Measurements from ENCODE around the gene SELENOS. TPM values are rescaled to one million over a fixed set of nuclear protein-coding genes. Genes with fewer than 3 reads are reported as not detected.
A peak's percentile ranks its signal among the peaks of the same experiment; 100 is the strongest.

SELENOS gene
- total and polyA plus RNA-seq, 2 experiments from 2014 or later, result 127 to 158 TPM

- TF ChIP-seq, protein P1, sequence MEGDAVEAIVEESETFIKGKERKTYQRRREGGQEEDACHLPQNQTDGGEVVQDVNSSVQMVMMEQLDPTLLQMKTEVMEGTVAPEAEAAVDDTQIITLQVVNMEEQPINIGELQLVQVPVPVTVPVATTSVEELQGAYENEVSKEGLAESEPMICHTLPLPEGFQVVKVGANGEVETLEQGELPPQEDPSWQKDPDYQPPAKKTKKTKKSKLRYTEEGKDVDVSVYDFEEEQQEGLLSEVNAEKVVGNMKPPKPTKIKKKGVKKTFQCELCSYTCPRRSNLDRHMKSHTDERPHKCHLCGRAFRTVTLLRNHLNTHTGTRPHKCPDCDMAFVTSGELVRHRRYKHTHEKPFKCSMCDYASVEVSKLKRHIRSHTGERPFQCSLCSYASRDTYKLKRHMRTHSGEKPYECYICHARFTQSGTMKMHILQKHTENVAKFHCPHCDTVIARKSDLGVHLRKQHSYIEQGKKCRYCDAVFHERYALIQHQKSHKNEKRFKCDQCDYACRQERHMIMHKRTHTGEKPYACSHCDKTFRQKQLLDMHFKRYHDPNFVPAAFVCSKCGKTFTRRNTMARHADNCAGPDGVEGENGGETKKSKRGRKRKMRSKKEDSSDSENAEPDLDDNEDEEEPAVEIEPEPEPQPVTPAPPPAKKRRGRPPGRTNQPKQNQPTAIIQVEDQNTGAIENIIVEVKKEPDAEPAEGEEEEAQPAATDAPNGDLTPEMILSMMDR (IDR thresholded peaks at IDR 0.05; ENCODE audit: poor library complexity), result no peak
- Histone ChIP-seq H2AFZ (no peak overlapping the region), H3K79me2 (peaks cover 80% of the 10 kb centered on the region), H3K36me3 (replicated peaks; ENCODE audit: insufficient read depth, low read depth) (no peaks in the 10 kb centered on the region), H3K9me3 (ENCODE audit: low read depth) (no peaks in the 10 kb centered on the region), H3K4me3 (no peak overlapping the region), H3K4me1 (ENCODE audit: insufficient read depth) (peaks cover 34% of the 10 kb centered on the region), H3K4me2 (peak overlapping the region; percentile 24), H3K27me3 (no peaks in the 10 kb centered on the region), H4K20me1 (ENCODE audit: insufficient read depth, poor library complexity, severe bottlenecking) (peaks cover 67% of the 10 kb centered on the region), H3K9me2 (replicated peaks; ENCODE audit: insufficient read depth) (no peaks in the 10 kb centered on the region), H3K27ac (no peak overlapping the region)
- DNase-seq (ENCODE audit: low spot score), result no peak
- 76% methylated on average over 3 of the region's 3 CpGs for WGBS (ENCODE audit: low lambda C conversion rate, missing lambda C conversion rate)
Measured at GRCh38 chr15:101248274-101248673, 29.0 kb downstream of the SELENOS start.

- no peak overlapping the region for H3K27ac ChIP-seq
- peaks cover 25% of the 10 kb centered on the region for H3K4me1 ChIP-seq (ENCODE audit: insufficient read depth)
- H4K20me1 ChIP-seq (ENCODE audit: insufficient read depth, poor library complexity, severe bottlenecking), result peaks cover 79% of the 10 kb centered on the region
- DNase-seq (ENCODE audit: low spot score), result no peak
- peaks cover 90% of the 10 kb centered on the region for H3K79me2 ChIP-seq
- H3K4me2 ChIP-seq, result no peak overlapping the region
- H3K9me3 ChIP-seq (ENCODE audit: low read depth), result no peaks in the 10 kb centered on the region
- H3K36me3 ChIP-seq (replicated peaks; ENCODE audit: insufficient read depth, low read depth), result no peaks in the 10 kb centered on the region
- no peaks in the 10 kb centered on the region for H3K27me3 ChIP-seq
- no peak overlapping the region for H3K4me3 ChIP-seq
- H2AFZ ChIP-seq, result no peak overlapping the region
- 87% methylated on average over 10 of the region's 10 CpGs for WGBS (ENCODE audit: low lambda C conversion rate, missing lambda C conversion rate)
- no peak for TF ChIP-seq EZH2phosphoT487 (IDR thresholded peaks at IDR 0.05; ENCODE audit: low read depth, severe bottlenecking, unreplicated experiment)
- TF ChIP-seq, protein P1 (IDR thresholded peaks at IDR 0.05; ENCODE audit: poor library complexity), result no peak
- TF ChIP-seq EZH2 (IDR thresholded peaks at IDR 0.05; ENCODE audit: borderline replicate concordance), result no peak
- H3K9me2 ChIP-seq (replicated peaks; ENCODE audit: insufficient read depth), result no peaks in the 10 kb centered on the region
Measured at GRCh38 chr15:101246824-101247745, 30.2 kb downstream of the SELENOS start.

- Histone ChIP-seq H3K27ac (no peak overlapping the region), H3K36me3 (replicated peaks; ENCODE audit: insufficient read depth, low read depth) (no peaks in the 10 kb centered on the region), H2AFZ (no peak overlapping the region), H3K4me2 (no peak overlapping the region), H4K20me1 (ENCODE audit: insufficient read depth, poor library complexity, severe bottlenecking) (peaks cover 84% of the 10 kb centered on the region), H3K9me3 (ENCODE audit: low read depth) (no peaks in the 10 kb centered on the region), H3K4me1 (ENCODE audit: insufficient read depth) (peaks cover 25% of the 10 kb centered on the region), H3K79me2 (peaks cover 97% of the 10 kb centered on the region), H3K4me3 (no peak overlapping the region), H3K27me3 (no peaks in the 10 kb centered on the region), H3K9me2 (replicated peaks; ENCODE audit: insufficient read depth) (no peaks in the 10 kb centered on the region)
- WGBS (ENCODE audit: low lambda C conversion rate, missing lambda C conversion rate), result 96% methylated on average over 6 of the region's 6 CpGs
- TF ChIP-seq EZH2phosphoT487 (IDR thresholded peaks at IDR 0.05; ENCODE audit: low read depth, severe bottlenecking, unreplicated experiment) (no peak), EZH2 (IDR thresholded peaks at IDR 0.05; ENCODE audit: borderline replicate concordance) (no peak)
- TF ChIP-seq, protein P1 (IDR thresholded peaks at IDR 0.05; ENCODE audit: poor library complexity), result no peak
- DNase-seq (ENCODE audit: low spot score), result no peak
Measured at GRCh38 chr15:101246391-101246790, 30.9 kb downstream of the SELENOS start.

All from hepatocyte (in vitro differentiated cells).